Neutrophil (primary cell): ENCODE results near the gene ITPK1.

Experiments used
- H3K27ac ChIP-seq: fragments of 200-600 bp; sonication (generic); 2 replicates; pipeline ENCODE4 v1.5.1; 2016; ENCODE audit warnings: mild to moderate bottlenecking, moderate library complexity
- H3K27me3 ChIP-seq: fragments of 200-600 bp; sonication (generic); 2 replicates; pipeline ENCODE4 v1.6.0; 2016; ENCODE audit warnings: mild to moderate bottlenecking
- H3K36me3 ChIP-seq: fragments of 200-600 bp; sonication (generic); 2 replicates; pipeline ENCODE4 v1.5.1; 2017
- H3K4me1 ChIP-seq, 2 experiments: fragments of 200-600 bp in 1 of 2; sonication (generic) in 1 of 2; 1 replicate in 1 of 2; 2 replicates in 1 of 2; pipeline versions ENCODE4 v1.5.1 to v1.6.1; 2013 to 2016; ENCODE audit warnings: low read depth in 1 of 2, low read length in 1 of 2, mild to moderate bottlenecking in 1 of 2, moderate library complexity in 1 of 2; ENCODE audit not compliant: control insufficient read depth in 1 of 2, insufficient read depth in 1 of 2
- H3K4me3 ChIP-seq, 2 experiments: fragments of 200-600 bp in 1 of 2; sonication (generic) in 1 of 2; 1 replicate in 1 of 2; 2 replicates in 1 of 2; pipeline ENCODE4 v1.5.1; 2013 to 2016; ENCODE audit warnings: low read depth in 1 of 2, low read length in 1 of 2, mild to moderate bottlenecking in 1 of 2, moderate library complexity in 1 of 2
- H3K9me3 ChIP-seq: fragments of 200-600 bp; sonication (generic); 2 replicates; pipeline ENCODE4 v1.5.1; 2016
- CTCF ChIP-seq: fragments of 200-600 bp; sonication (generic); IDR thresholded peaks from 2 replicates; pipeline ENCODE4 v1.5.1; 2016; ENCODE audit warnings: antibody characterized with exemption

The ITPK1 gene

GRCh38 chr14:92950773-92951172, 165.0 kb downstream of the ITPK1 start:
- Histone ChIP-seq H3K9me3 (no peaks in the 10 kb centered on the region), H3K27me3 (no peaks in the 10 kb centered on the region), H3K36me3 (peaks cover 99% of the 10 kb centered on the region), H3K4me3 (no peak overlapping the region), H3K27ac (no peak overlapping the region), H3K4me1 (no peaks in the 10 kb centered on the region)
- no peak for TF ChIP-seq CTCF

GRCh38 chr14:92950193-92950540, 165.6 kb downstream of the ITPK1 start:
- peaks cover 99% of the 10 kb centered on the region for H3K36me3 ChIP-seq

GRCh38 chr14:92949496-92950192, 166.1 kb downstream of the ITPK1 start:
- no peaks in the 10 kb centered on the region for H3K4me1 ChIP-seq
- no peaks in the 10 kb centered on the region for H3K27me3 ChIP-seq
- peaks cover 99% of the 10 kb centered on the region for H3K36me3 ChIP-seq
- no peak overlapping the region for H3K4me3 ChIP-seq
- no peak overlapping the region for H3K27ac ChIP-seq
- no peaks in the 10 kb centered on the region for H3K9me3 ChIP-seq
- no peak for TF ChIP-seq CTCF

More at GRCh38 chr14:92950193-92950540, 165.6 kb downstream of the ITPK1 start:
- Histone ChIP-seq H3K9me3 (no peaks in the 10 kb centered on the region), H3K4me1 (no peaks in the 10 kb centered on the region), H3K27me3 (no peaks in the 10 kb centered on the region), H3K27ac (no peak overlapping the region), H3K4me3 (no peak overlapping the region)
- no peak for TF ChIP-seq CTCF

- Histone ChIP-seq H3K4me1 (no peaks in the 10 kb centered on the region), H3K9me3 (no peaks in the 10 kb centered on the region), H3K36me3 (peaks cover 99% of the 10 kb centered on the region), H3K27ac (no peak overlapping the region), H3K27me3 (no peaks in the 10 kb centered on the region), H3K4me3 (no peak overlapping the region)
- no peak for TF ChIP-seq CTCF
Observed at GRCh38 chr14:92948647-92949046, 167.1 kb downstream of the ITPK1 start.

- no peak for TF ChIP-seq CTCF
- no peaks in the 10 kb centered on the region for H3K9me3 ChIP-seq
- no peaks in the 10 kb centered on the region for H3K4me1 ChIP-seq
- peaks cover 99% of the 10 kb centered on the region for H3K36me3 ChIP-seq
- H3K27me3 ChIP-seq = no peaks in the 10 kb centered on the region
- no peak overlapping the region for H3K27ac ChIP-seq
- no peak overlapping the region for H3K4me3 ChIP-seq
Observed at GRCh38 chr14:92946847-92947545, 168.7 kb downstream of the ITPK1 start.
